ENCODE data around the gene MYBPC3. TPM values are rescaled to one million over a fixed set of nuclear protein-coding genes. Genes with fewer than 3 reads are reported as not detected.

MYBPC3 gene
- total RNA-seq, 1 donor from 2014 or later = not detected

- H3K4me1 Mint-ChIP-seq (ENCODE audit: low read depth, unreplicated experiment) = no peaks in the 10 kb centered on the region
- no peaks in the 10 kb centered on the region for H3K4me1 ChIP-seq (ENCODE audit: insufficient read depth, low read length)
- no peaks in the 10 kb centered on the region for H3K9me3 ChIP-seq (ENCODE audit: insufficient read depth, low read depth, low read length)
- peaks cover 17% of the 10 kb centered on the region for H3K36me3 Mint-ChIP-seq (ENCODE audit: low read depth, unreplicated experiment)
- no peaks in the 10 kb centered on the region for H3K36me3 ChIP-seq (ENCODE audit: insufficient read depth, low read length)
- H3K27me3 Mint-ChIP-seq (ENCODE audit: low read depth, unreplicated experiment) = no peaks in the 10 kb centered on the region
- H3K4me2 ChIP-seq (ENCODE audit: low read length) = no peak overlapping the region
- no peak overlapping the region for H3K9ac ChIP-seq (ENCODE audit: low read length)
- H3K27me3 ChIP-seq (ENCODE audit: insufficient read depth, low read length) = no peaks in the 10 kb centered on the region
- no peak overlapping the region for H3K4me3 Mint-ChIP-seq (ENCODE audit: unreplicated experiment)
- H3K4me3 ChIP-seq (ENCODE audit: insufficient read depth, low read depth, low read length) = no peak overlapping the region
- no peaks in the 10 kb centered on the region for H4K20me1 ChIP-seq (ENCODE audit: insufficient read depth, low read length)
- TF ChIP-seq EZH2 (IDR thresholded peaks at IDR 0.05; ENCODE audit: insufficient read depth, low read length) (no peak), CTCF (IDR thresholded peaks at IDR 0.05; ENCODE audit: insufficient read depth, low read depth, low read length) (no peak)
- H3K27ac ChIP-seq (ENCODE audit: low read depth, low read length) = no peak overlapping the region
- H3K9me3 Mint-ChIP-seq (ENCODE audit: unreplicated experiment) = no peaks in the 10 kb centered on the region
- H3K79me2 ChIP-seq (ENCODE audit: insufficient read depth, low read length) = no peaks in the 10 kb centered on the region
- FAIRE-seq (no peak), DNase-seq (ENCODE audit: low read depth) (no peak)
- no peak overlapping the region for H3K27ac Mint-ChIP-seq (ENCODE audit: unreplicated experiment)
- no peak overlapping the region for H2AFZ ChIP-seq (ENCODE audit: low read depth, low read length)
These were observed 22.2 kb downstream of the MYBPC3 start for GRCh38 chr11:47329987-47330931.

- Histone ChIP-seq H3K27ac (ENCODE audit: low read depth, low read length) (no peak overlapping the region), H3K4me2 (ENCODE audit: low read length) (no peak overlapping the region), H3K36me3 (ENCODE audit: insufficient read depth, low read length) (no peaks in the 10 kb centered on the region), H3K79me2 (ENCODE audit: insufficient read depth, low read length) (no peaks in the 10 kb centered on the region), H4K20me1 (ENCODE audit: insufficient read depth, low read length) (no peaks in the 10 kb centered on the region), H3K9me3 (ENCODE audit: insufficient read depth, low read depth, low read length) (no peaks in the 10 kb centered on the region), H3K4me3 (ENCODE audit: insufficient read depth, low read depth, low read length) (no peak overlapping the region), H3K9ac (ENCODE audit: low read length) (no peak overlapping the region), H2AFZ (ENCODE audit: low read depth, low read length) (no peak overlapping the region), H3K27me3 (ENCODE audit: insufficient read depth, low read length) (no peaks in the 10 kb centered on the region), H3K4me1 (ENCODE audit: insufficient read depth, low read length) (no peaks in the 10 kb centered on the region)
- TF ChIP-seq CTCF (IDR thresholded peaks at IDR 0.05; ENCODE audit: insufficient read depth, low read depth, low read length) = no peak
- no peak for TF ChIP-seq EZH2 (IDR thresholded peaks at IDR 0.05; ENCODE audit: insufficient read depth, low read length)
- Mint-ChIP-seq H3K4me1 (ENCODE audit: low read depth, unreplicated experiment) (no peaks in the 10 kb centered on the region), H3K27me3 (ENCODE audit: low read depth, unreplicated experiment) (no peaks in the 10 kb centered on the region), H3K4me3 (ENCODE audit: unreplicated experiment) (no peak overlapping the region), H3K9me3 (ENCODE audit: unreplicated experiment) (no peaks in the 10 kb centered on the region), H3K27ac (ENCODE audit: unreplicated experiment) (no peak overlapping the region), H3K36me3 (ENCODE audit: low read depth, unreplicated experiment) (peaks cover 23% of the 10 kb centered on the region)
- DNase-seq (ENCODE audit: low read depth) (no peak), FAIRE-seq (no peak)
These were observed 23.0 kb downstream of the MYBPC3 start for GRCh38 chr11:47329431-47329986.
